DOHH2 (cell line): ENCODE results near the gene SLK.

ENCODE experiments used
- EZH2phosphoT487 ChIP-seq: fragments of 200-600 bp; sonication (generic); IDR thresholded peaks from 2 replicates; pipeline ENCODE4 v1.6.1; 2017; ENCODE audit warnings: borderline replicate concordance, mild to moderate bottlenecking, antibody characterized with exemption, low read length, moderate library complexity, mixed read lengths
- TF ChIP-seq, protein P1 (sequence below): fragments of 200-600 bp; sonication (generic); IDR thresholded peaks from one replicate; pipeline ENCODE4 v1.5.1; 2014; ENCODE audit warnings: antibody characterized with exemption, mild to moderate bottlenecking, low read depth, low read length; ENCODE audit not compliant: poor library complexity, severe bottlenecking

- TF ChIP-seq, protein P1, sequence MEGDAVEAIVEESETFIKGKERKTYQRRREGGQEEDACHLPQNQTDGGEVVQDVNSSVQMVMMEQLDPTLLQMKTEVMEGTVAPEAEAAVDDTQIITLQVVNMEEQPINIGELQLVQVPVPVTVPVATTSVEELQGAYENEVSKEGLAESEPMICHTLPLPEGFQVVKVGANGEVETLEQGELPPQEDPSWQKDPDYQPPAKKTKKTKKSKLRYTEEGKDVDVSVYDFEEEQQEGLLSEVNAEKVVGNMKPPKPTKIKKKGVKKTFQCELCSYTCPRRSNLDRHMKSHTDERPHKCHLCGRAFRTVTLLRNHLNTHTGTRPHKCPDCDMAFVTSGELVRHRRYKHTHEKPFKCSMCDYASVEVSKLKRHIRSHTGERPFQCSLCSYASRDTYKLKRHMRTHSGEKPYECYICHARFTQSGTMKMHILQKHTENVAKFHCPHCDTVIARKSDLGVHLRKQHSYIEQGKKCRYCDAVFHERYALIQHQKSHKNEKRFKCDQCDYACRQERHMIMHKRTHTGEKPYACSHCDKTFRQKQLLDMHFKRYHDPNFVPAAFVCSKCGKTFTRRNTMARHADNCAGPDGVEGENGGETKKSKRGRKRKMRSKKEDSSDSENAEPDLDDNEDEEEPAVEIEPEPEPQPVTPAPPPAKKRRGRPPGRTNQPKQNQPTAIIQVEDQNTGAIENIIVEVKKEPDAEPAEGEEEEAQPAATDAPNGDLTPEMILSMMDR = no peak
- TF ChIP-seq EZH2phosphoT487 = no peak
Observed at GRCh38 chr10:104043854-104044253, 76.9 kb downstream of the SLK start.
